ENCODE results near the gene DGKH. TPM values are rescaled to one million over a fixed set of nuclear protein-coding genes. Genes with fewer than 3 reads are reported as not detected.

The DGKH gene
- total RNA-seq, 1 donor from 2014 or later: 16.8 TPM

GRCh38 chr13:42022796-42023493 lies 25.5 kb upstream of the DGKH start:
- no peak for DNase-seq (ENCODE audit: low read depth)

DNA sequence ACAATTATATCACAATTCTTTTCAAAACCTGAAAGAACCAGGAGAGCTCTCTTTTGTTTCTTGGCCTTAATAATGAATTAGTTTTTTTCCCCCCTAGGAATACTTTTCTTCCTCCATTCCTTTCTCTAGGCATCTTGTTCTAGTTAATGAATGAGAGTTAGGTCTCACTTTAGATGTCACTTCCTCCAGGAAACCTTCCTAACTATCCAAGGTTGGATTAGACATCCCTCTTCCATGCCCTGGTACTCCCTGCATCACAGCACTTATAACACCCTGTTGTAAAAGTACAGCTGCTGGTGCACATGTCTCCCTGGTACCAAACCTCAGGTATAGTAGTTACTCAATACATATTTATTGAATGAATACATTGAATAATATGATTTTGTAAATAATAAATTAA lies 21.2 kb upstream of the DGKH start:
- Histone ChIP-seq H3K4me3 (ENCODE audit: low read depth, low read length) (no peak overlapping the region), H3K36me3 (ENCODE audit: control insufficient read depth, insufficient read depth, low read length) (no peaks in the 10 kb centered on the region), H3K27me3 (ENCODE audit: control insufficient read depth, insufficient read depth, low read length) (no peaks in the 10 kb centered on the region)
- no peak for TF ChIP-seq CTCF (IDR thresholded peaks at IDR 0.05; ENCODE audit: insufficient read depth, low read length, severe bottlenecking)
- FAIRE-seq (no peak), DNase-seq (ENCODE audit: low read depth) (no peak)

More at GRCh38 chr13:42022796-42023493, 25.5 kb upstream of the DGKH start:
- no peak for TF ChIP-seq CTCF (IDR thresholded peaks at IDR 0.05; ENCODE audit: insufficient read depth, low read length, severe bottlenecking)
- no peaks in the 10 kb centered on the region for H3K27me3 ChIP-seq (ENCODE audit: control insufficient read depth, insufficient read depth, low read length)
- no peak overlapping the region for H3K4me3 ChIP-seq (ENCODE audit: low read depth, low read length)
- no peaks in the 10 kb centered on the region for H3K36me3 ChIP-seq (ENCODE audit: control insufficient read depth, insufficient read depth, low read length)
- peak; percentile 52 for FAIRE-seq

GRCh38 chr13:42028113-42028799 lies 20.2 kb upstream of the DGKH start:
- TF ChIP-seq CTCF (IDR thresholded peaks at IDR 0.05; ENCODE audit: insufficient read depth, low read length, severe bottlenecking): no peak
- Histone ChIP-seq H3K27me3 (ENCODE audit: control insufficient read depth, insufficient read depth, low read length) (no peaks in the 10 kb centered on the region), H3K36me3 (ENCODE audit: control insufficient read depth, insufficient read depth, low read length) (no peaks in the 10 kb centered on the region), H3K4me3 (ENCODE audit: low read depth, low read length) (no peak overlapping the region)
- DNase-seq (ENCODE audit: low read depth) (no peak), FAIRE-seq (peak; percentile 82)

GRCh38 chr13:42035905-42036521 lies 12.4 kb upstream of the DGKH start:
- DNase-seq (ENCODE audit: low read depth) (no peak), FAIRE-seq (no peak)
- H3K27me3 ChIP-seq (ENCODE audit: control insufficient read depth, insufficient read depth, low read length): no peaks in the 10 kb centered on the region
- no peaks in the 10 kb centered on the region for H3K36me3 ChIP-seq (ENCODE audit: control insufficient read depth, insufficient read depth, low read length)
- no peak for TF ChIP-seq CTCF (IDR thresholded peaks at IDR 0.05; ENCODE audit: insufficient read depth, low read length, severe bottlenecking)
- no peak overlapping the region for H3K4me3 ChIP-seq (ENCODE audit: low read depth, low read length)

DNA sequence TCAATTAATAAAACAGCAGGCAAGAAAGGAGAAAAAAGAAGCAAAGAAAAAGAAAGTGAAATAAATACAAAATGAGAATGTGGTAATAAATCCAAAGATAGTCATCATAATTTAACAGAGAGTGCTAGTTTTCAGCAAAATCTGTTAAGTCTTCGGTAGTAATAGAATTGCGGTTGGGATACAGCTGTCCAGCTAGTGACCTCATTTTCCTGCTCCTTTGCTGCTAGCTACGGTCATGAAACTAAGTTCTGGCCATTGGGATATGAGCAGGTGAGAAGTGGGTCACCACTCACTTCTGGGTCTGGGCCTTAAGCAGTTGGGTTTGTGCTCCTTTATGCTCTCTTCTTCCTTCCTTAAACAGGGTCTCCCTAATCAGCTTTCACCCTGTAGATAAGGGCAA lies 11.7 kb upstream of the DGKH start:
- TF ChIP-seq CTCF (IDR thresholded peaks at IDR 0.05; ENCODE audit: insufficient read depth, low read length, severe bottlenecking): no peak
- FAIRE-seq: no peak

More for the DNA sequence above, 11.7 kb upstream of the DGKH start:
- no peaks in the 10 kb centered on the region for H3K27me3 ChIP-seq (ENCODE audit: control insufficient read depth, insufficient read depth, low read length)
- DNase-seq (ENCODE audit: low read depth): no peak
- no peaks in the 10 kb centered on the region for H3K36me3 ChIP-seq (ENCODE audit: control insufficient read depth, insufficient read depth, low read length)
- H3K4me3 ChIP-seq (ENCODE audit: low read depth, low read length): no peak overlapping the region

All from bronchial epithelial cell (primary cell).